PC-9 (cell line): ENCODE results near the gene SBNO1. TPM values are rescaled to one million over a fixed set of nuclear protein-coding genes. Genes with fewer than 3 reads are reported as not detected.
A peak's percentile ranks its signal among the peaks of the same experiment; 100 is the strongest.

Experiments
- BruUV-seq: library from RNA; stranded (reverse); fragments of 400-500 nt; replicated peaks from 2 replicates; lab custom pipeline; 2021; lab: Mats Ljungman, UMichigan
- CTCF ChIA-PET: fragments of 300-600 bp; sonication (Branson Sonifier 250); formaldehyde crosslinking; loops from one replicate; lab custom pipeline; 2022; ENCODE audit warnings: antibody characterized with exemption; lab: Charles Lee
- POLR2A ChIA-PET: fragments of 300-600 bp; sonication (Branson Sonifier 250); formaldehyde crosslinking; loops from one replicate; lab custom pipeline; 2022; ENCODE audit warnings: antibody characterized with exemption; ENCODE audit not compliant: unreplicated experiment; lab: Charles Lee
- DNase-seq, 2 experiments: peaks; one replicate each; pipeline versions ENCODE4 v3.0.0 to v3.0.0-alpha.2; 2015 to 2022; ENCODE audit warnings: mixed read lengths in 1 of 2
- H2AFZ ChIP-seq: fragments of 200-600 bp; sonication (generic); 2 replicates; pipeline ENCODE4 v1.8.1; 2017; ENCODE audit warnings: antibody characterized with exemption
- H3F3A ChIP-seq: fragments of 200-600 bp; sonication (generic); 2 replicates; pipeline ENCODE4 v1.8.1; 2017; ENCODE audit warnings: antibody characterized with exemption, mild to moderate bottlenecking, low read depth; ENCODE audit not compliant: insufficient read depth
- H3K27ac ChIP-seq: fragments of 200-600 bp; sonication (generic); 2 replicates; pipeline ENCODE4 v1.6.1; 2016; ENCODE audit warnings: mixed run types
- H3K27me3 ChIP-seq: fragments of 200-600 bp; sonication (generic); 2 replicates; pipeline ENCODE4 v1.6.1; 2016; ENCODE audit warnings: low read depth, mixed run types; ENCODE audit not compliant: insufficient read depth
- H3K36me3 ChIP-seq: fragments of 200-600 bp; sonication (generic); 2 replicates; pipeline ENCODE4 v1.6.1; 2016; ENCODE audit warnings: low read depth, mixed run types
- H3K4me1 ChIP-seq: fragments of 200-600 bp; sonication (generic); replicated peaks from 2 replicates; pipeline ENCODE4 v1.6.1; 2016; ENCODE audit warnings: mixed run types; ENCODE audit not compliant: insufficient read depth
- H3K4me2 ChIP-seq: fragments of 200-600 bp; sonication (generic); 2 replicates; pipeline ENCODE4 v1.6.1; 2017; ENCODE audit warnings: mixed run types
- H3K4me3 ChIP-seq: fragments of 200-600 bp; sonication (generic); 2 replicates; pipeline ENCODE4 v1.6.1; 2016; ENCODE audit warnings: mixed run types
- H3K79me2 ChIP-seq: fragments of 200-600 bp; sonication (generic); 2 replicates; pipeline ENCODE4 v1.6.1; 2017; ENCODE audit warnings: low read depth, mixed run types
- H3K9me2 ChIP-seq: fragments of 200-600 bp; sonication (generic); 2 replicates; pipeline ENCODE4 v1.8.1; 2017; ENCODE audit warnings: mild to moderate bottlenecking; ENCODE audit not compliant: insufficient read depth
- H3K9me3 ChIP-seq: fragments of 200-600 bp; sonication (generic); 2 replicates; pipeline ENCODE4 v1.8.1; 2016; ENCODE audit warnings: low read depth; ENCODE audit not compliant: insufficient read depth
- H4K20me1 ChIP-seq: fragments of 200-600 bp; sonication (generic); 2 replicates; pipeline ENCODE4 v1.8.1; 2017; ENCODE audit not compliant: insufficient read depth
- EZH2 ChIP-seq: fragments of 200-600 bp; sonication (generic); IDR thresholded peaks from 2 replicates; pipeline ENCODE4 v1.8.0; 2017; ENCODE audit warnings: antibody characterized with exemption, low read depth
- intact Hi-C: fragments of 100-400 bp; cut with micrococcal nuclease; formaldehyde crosslinking; loops from one replicate; pipeline ENCODE4 v1.10.0; 2022; ENCODE audit not compliant: unreplicated experiment
- total RNA-seq: library from RNA; stranded (reverse); gene quantifications from 2 replicates; pipeline ENCODE4 v1.2.3, GENCODE V29; 2021
- TF ChIP-seq, protein P1 (sequence below): fragments of 200-600 bp; sonication (generic); conservative IDR thresholded peaks from 2 replicates; pipeline ENCODE4 v1.6.1; 2017; ENCODE audit warnings: mixed run types, antibody characterized with exemption, mild to moderate bottlenecking, moderate library complexity

SBNO1 gene
- total RNA-seq, 1 experiment from 2014 or later: 43.1 TPM

DNA sequence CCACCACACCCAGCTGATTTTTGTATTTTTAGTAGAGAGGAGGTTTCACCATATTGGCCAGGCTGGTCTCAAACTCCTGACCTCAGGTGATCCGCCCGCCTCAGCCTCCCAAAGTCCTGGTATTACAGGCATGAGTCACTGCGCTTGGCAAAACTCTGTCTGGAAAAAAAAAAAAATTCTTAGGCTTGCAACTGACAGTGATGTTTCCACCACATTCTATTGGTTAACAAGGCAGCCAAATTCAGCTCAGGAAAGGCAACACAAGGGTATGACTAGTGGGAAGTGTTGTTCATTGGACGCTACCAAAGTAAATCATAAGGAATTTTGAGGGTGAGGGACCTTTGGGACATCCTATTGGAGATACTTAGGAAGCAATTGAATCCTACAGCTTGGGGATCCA is 2.9 kb upstream of the SBNO1 start:
- Histone ChIP-seq H3K27me3 (no peaks in the 10 kb centered on the region), H3K4me2 (no peak overlapping the region), H3K4me3 (no peak overlapping the region), H3K4me1 (peaks cover 14% of the 10 kb centered on the region), H4K20me1 (peaks cover 8% of the 10 kb centered on the region), H2AFZ (no peak overlapping the region), H3K9me3 (no peaks in the 10 kb centered on the region), H3K36me3 (no peaks in the 10 kb centered on the region), H3F3A (peaks cover 13% of the 10 kb centered on the region; the same call in 1 of the 2 replicates), H3K27ac (no peak overlapping the region), H3K79me2 (peaks cover 20% of the 10 kb centered on the region), H3K9me2 (no peaks in the 10 kb centered on the region)
- intact Hi-C loops: no loop called here
- TF ChIP-seq, protein P1, sequence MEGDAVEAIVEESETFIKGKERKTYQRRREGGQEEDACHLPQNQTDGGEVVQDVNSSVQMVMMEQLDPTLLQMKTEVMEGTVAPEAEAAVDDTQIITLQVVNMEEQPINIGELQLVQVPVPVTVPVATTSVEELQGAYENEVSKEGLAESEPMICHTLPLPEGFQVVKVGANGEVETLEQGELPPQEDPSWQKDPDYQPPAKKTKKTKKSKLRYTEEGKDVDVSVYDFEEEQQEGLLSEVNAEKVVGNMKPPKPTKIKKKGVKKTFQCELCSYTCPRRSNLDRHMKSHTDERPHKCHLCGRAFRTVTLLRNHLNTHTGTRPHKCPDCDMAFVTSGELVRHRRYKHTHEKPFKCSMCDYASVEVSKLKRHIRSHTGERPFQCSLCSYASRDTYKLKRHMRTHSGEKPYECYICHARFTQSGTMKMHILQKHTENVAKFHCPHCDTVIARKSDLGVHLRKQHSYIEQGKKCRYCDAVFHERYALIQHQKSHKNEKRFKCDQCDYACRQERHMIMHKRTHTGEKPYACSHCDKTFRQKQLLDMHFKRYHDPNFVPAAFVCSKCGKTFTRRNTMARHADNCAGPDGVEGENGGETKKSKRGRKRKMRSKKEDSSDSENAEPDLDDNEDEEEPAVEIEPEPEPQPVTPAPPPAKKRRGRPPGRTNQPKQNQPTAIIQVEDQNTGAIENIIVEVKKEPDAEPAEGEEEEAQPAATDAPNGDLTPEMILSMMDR: no peak
- no peak for TF ChIP-seq EZH2
- no peak for DNase-seq
- no TSS peak for BruUV-seq
- ChIA-PET POLR2A (no interaction called here), CTCF (interaction anchor here (0.7 kb wide), 1 partner anchor 228 kb away, joined by 5 read pairs; no protein-coding TSS in a partner anchor)

DNA sequence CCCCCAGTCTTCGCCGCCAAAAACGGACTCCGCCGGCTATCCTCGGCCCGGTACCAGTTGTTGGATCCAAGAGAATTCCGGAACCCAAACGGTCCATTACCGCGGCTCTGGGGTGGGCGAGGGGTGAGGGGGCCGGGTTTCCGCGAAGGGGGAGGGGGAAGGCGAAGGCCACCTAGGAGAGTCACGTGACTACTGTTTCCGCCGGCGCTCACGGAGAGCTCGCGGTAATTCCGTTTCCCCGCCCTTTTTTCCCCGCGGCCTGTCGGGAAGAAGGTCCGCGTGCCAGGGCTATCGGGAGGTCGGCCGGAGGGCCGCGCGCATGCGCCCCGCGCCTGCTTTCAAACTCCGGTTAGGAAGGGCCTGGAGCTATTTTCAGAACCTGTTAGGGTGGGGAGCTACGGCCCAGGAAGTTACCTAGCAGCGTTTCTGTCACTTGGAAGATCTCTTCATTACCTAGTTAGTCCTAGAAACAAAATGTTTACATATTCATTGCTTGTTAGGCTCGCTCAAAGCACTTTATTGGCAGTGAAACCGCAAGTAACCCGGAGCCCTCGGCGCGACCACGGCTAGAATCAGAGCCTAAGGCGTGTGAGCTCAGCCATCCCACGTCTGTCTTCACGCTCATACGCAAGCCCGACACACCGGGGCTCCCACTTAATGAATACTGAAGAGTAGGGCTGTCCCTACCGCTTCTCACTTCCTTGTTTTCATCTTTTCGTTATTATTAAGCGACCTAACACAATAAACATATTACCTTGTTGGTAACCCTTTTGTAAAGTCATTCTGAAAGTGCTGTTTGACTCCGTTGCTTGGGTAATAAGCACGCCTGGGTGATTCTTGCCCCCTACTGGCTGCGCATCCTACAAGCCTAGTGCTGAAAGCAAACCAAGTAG is 624 bp upstream of the SBNO1 start:
- Histone ChIP-seq H2AFZ (peak overlapping the region; percentile 87), H3K79me2 (peaks cover 43% of the 10 kb centered on the region), H3K9me2 (no peaks in the 10 kb centered on the region), H3K4me3 (peak overlapping the region; percentile 82), H3F3A (peaks cover 13% of the 10 kb centered on the region; the same call in 1 of the 2 replicates), H3K27ac (peak overlapping the region; percentile 95), H3K9me3 (no peaks in the 10 kb centered on the region), H3K27me3 (no peaks in the 10 kb centered on the region), H3K4me1 (peaks cover 14% of the 10 kb centered on the region), H4K20me1 (peaks cover 25% of the 10 kb centered on the region), H3K36me3 (no peaks in the 10 kb centered on the region), H3K4me2 (peak overlapping the region; percentile 98)
- ChIA-PET POLR2A (interaction anchor here (0.6 to 1.5 kb wide), 7 partner anchors 19 to 508 kb away, joined by 3 to 17 read pairs (median 6); partner anchors contain the start of gene KMT5A), CTCF (interaction anchor here (0.6 to 1.7 kb wide), 5 partner anchors 14 to 1994 kb away, joined by 3 to 12 read pairs (median 8); partner anchors contain the start of gene KMT5A)
- BruUV-seq: TSS peak; percentile 84
- DNase-seq: peak; percentile 96 to 98
- intact Hi-C loops: loop anchor here (1.0 to 2.0 kb wide), 2 partner anchors 18 to 218 kb away; no protein-coding TSS in a partner anchor
- no peak for TF ChIP-seq EZH2
- TF ChIP-seq, protein P1: peak; percentile 74

DNA sequence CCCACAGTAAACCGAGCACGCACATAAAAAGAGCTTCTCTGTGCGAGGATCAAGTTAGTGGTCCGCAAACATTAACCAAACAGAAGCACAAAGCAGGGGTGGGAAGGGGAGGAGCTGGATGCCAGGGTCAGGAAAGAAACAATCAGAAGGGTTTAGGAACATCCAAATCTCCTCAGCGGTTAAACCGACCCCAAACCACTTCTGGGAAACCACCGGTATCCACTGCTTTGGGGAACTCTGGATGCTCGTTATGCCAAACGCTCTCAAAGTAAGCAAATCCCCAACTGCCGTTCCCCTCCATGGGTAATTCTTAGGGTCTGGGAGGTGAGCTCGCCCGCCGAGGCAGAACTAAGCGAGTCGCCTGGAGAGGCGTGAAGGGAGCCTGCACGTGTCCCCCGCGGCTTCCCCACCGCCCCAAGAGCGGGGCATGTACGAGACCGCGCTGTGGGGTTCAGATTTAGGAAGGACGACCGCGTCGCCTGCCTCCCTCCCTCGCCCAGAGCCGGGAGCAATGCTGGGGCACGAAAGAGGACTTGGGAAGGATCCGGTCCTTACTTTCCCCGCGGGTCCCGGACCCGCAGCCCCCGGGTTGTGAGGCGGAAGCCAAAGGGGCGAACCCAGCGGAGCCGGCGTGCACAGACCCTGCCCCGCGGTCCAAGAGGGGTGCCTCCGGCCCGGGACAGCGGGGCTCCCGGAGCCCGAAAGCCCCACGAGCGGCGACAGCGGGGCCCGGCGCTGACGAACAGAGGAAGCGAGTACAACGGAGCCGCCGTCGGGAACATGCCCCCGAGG is 711 bp downstream of the SBNO1 start:
- Histone ChIP-seq H3K27me3 (no peaks in the 10 kb centered on the region), H3K4me2 (peak overlapping the region; percentile 89), H3K9me2 (no peaks in the 10 kb centered on the region), H3K36me3 (no peaks in the 10 kb centered on the region), H3K9me3 (no peaks in the 10 kb centered on the region), H3K27ac (peak overlapping the region; percentile 23), H4K20me1 (peaks cover 35% of the 10 kb centered on the region), H3K79me2 (peaks cover 56% of the 10 kb centered on the region), H3K4me3 (peak overlapping the region; percentile 82), H3F3A (peaks cover 13% of the 10 kb centered on the region; the same call in 1 of the 2 replicates), H3K4me1 (peaks cover 14% of the 10 kb centered on the region), H2AFZ (peak overlapping the region; percentile 45)
- TF ChIP-seq, protein P1: no peak
- TF ChIP-seq EZH2: no peak
- intact Hi-C loops: loop anchor here (2.0 kb wide), 1 partner anchor 219 kb away; no protein-coding TSS in a partner anchor
- CTCF ChIA-PET: no interaction called here
- TSS peak; percentile 50 for BruUV-seq
- POLR2A ChIA-PET: interaction anchor here (0.6 to 0.8 kb wide), 2 partner anchors 507 to 1470 kb away, joined by 4 to 6 read pairs; no protein-coding TSS in a partner anchor
- DNase-seq: peak in 1 of 2 experiments; percentile 7
